ENCODE results near the gene TIMM13.

DNA sequence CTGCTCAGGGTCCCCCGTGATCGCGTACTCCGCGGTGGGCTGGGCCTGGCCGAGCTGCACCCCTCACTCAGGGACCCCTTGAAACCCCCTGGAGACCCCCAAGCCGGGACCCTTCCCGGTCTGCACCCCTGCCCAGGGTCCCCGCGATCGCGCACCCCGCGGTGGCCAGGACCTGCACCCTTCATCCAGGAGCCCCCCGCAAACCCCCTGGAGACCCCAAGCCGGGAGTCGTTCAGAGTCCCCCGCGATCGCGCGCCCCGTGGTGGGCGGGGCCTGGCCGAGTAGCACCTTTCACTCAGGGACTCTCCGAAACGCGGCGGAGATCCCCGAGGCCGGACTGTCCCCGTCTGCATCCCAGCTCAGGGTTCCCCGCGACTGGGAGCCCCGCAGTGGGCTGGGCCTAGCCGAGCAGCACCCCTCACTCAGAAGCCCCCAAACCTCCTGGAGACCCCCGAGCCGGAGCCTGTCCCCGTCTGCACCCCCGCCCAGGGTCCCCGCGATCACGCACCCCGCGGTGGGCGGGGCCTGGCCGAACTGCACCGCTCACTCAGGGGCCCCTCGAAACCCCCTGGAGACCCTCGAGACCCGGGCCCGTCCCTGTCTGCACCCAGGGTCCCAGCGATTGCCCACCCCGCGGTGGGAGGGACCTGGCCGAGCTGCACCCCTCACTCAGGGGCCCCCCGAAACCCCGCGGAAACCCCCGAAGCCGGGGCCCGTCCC is 28.6 kb upstream of the TIMM13 start:
- TF ChIP-seq POLR2A (IDR thresholded peaks at IDR 0.05; ENCODE audit: low read depth, low read length) (no peak), POLR2AphosphoS5 (IDR thresholded peaks at IDR 0.05; ENCODE audit: low read depth, low read length) (no peak), TAF1 (IDR thresholded peaks at IDR 0.05; ENCODE audit: borderline replicate concordance, low read depth, low read length) (no peak)

Data from GM12892 (cell line).